22Rv1 (cell line): Measurements from ENCODE around the gene C11orf58.

ENCODE experiments used
- CTCF ChIP-seq: fragments of 450-650 bp; IDR thresholded peaks from 2 replicates; pipeline ENCODE4 v1.5.1; 2017; ENCODE audit warnings: mild to moderate bottlenecking
- ZFX ChIP-seq: fragments of 450-650 bp; IDR thresholded peaks from 2 replicates; pipeline ENCODE4 v1.6.1; 2017; ENCODE audit warnings: antibody characterized with exemption, borderline replicate concordance

- TF ChIP-seq CTCF (no peak), ZFX (no peak)
These were observed 67.5 kb downstream of the C11orf58 start for GRCh38 chr11:16805938-16806337.
